Muscle of back (tissue), 11 donors: ENCODE results near the gene ATXN7. TPM values are rescaled to one million over a fixed set of nuclear protein-coding genes. Genes with fewer than 3 reads are reported as not detected.
A peak's percentile ranks its signal among the peaks of the same experiment; 100 is the strongest.

Experiments used
- DNase-seq, 3 donors: peaks; one replicate each; pipeline versions ENCODE4 v3.0.0 to v3.0.0-alpha.2; 2013
- polyA plus RNA-seq, 10 donors: library from polyadenylated mRNA; unstranded; fragments of 120-200 nt; gene quantifications; one replicate each; pipeline ENCODE4 v1.2.1, GENCODE V29; 2013; ENCODE audit not compliant: insufficient read length in 10 of 10

Gene ATXN7
- polyA plus RNA-seq, 10 donors = 8.9 to 18.3 (median 11.7) TPM

DNA sequence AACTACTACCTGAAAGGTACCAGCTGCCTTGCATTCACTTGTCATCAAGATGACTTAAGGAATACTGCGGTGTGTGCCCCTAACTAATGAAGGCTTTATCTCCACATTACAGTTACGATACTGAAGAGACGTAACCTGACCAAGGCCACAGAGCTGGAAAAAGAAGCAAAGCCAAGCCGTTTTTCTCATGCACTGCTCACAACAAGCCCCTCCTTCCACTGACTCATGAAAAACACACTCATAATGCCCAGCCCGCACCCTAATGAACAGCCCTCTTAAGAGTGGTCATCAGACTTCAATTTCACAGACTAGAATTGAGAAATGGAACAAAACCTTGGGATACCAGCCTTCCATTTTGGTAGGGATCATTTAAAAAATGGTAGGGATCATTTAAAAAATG lies 148.0 kb downstream of the ATXN7 start:
- no peak for DNase-seq

DNA sequence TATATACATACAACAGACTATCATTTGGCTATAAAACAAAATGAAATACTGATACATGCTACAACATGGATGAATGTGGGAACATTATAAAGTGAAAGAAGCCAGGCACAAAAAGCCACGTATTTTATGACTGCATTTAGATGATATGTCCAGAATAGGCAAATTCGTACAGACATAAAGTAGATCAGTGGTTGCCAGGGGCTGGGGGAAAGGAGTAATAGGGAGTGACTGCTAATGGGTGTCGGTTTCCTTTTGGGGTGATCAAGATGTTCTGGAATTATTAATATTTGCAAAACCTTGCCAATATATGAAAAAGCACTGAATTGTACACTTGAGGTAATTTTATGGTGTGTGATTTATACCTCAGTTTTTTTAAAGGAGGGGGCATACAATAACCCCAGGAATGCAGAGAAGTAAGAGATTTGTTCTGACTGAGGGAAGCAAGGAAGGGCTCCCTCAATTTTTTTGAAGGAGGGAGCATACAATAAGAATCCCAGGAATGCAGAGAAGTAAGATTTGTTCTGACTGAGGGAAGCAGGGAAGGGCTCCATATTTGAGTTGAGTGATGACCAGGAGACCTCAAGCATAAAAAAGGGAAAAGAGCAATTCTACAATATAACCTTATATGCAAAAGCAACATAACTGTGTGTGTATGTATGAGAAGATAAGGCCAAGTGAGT lies 153.4 kb downstream of the ATXN7 start:
- no peak for DNase-seq

DNA sequence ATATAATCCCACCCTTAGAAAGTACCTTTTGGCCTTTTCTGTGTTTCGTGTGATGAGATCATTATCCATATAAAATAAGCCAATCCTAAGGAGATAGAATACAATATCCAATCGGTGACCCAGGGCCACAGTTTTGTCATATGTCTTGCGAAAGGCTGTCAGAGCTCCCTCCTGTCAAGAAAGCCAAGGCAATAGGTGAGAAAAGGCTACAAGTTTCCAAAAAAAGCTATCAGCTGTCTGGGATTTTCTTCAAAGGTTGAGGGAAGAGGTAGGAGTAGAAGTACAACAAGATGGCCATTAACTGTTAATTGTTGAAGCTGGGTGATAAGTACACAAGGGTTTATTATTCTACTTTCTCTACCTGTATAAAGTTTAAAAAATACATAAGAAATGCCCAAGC lies 155.6 kb downstream of the ATXN7 start:
- no peak for DNase-seq

DNA sequence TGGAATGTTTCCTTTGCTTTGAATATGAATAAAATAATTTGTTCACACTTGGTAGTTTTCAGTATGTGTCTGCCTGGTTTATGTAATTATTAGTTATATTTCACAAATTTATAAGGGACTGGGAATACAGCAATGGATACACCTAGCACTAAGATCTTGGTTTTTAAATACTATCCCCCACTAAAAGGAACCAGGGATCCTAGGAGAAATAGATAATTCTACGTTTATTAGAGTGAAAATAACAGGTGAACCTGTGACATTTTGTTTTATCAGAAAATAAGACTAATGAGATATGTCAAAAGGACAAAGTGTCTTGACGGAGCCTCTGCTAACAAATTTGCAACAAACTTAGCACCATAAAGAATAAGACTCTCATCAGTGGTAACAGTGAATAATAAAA lies 156.2 kb downstream of the ATXN7 start:
- no peak for DNase-seq

DNA sequence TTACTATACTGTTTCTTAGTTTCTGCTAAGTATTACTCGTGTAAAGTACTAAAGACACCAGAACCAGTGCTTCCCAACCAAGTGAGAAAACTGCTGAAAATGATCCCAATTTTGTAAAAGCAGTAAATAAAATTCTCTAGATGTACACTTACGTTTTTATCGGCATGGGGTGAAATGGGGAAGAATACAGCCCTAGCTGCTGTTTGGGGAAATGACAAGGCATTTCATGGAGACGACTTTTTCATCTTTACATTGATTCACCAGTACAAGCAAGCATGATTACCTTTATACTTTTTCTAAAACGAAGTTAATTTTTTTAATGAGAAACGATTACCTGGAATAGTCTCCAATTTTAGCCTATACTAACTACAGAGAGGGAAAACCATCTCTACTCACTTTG lies 158.3 kb downstream of the ATXN7 start:
- no peak for DNase-seq

DNA sequence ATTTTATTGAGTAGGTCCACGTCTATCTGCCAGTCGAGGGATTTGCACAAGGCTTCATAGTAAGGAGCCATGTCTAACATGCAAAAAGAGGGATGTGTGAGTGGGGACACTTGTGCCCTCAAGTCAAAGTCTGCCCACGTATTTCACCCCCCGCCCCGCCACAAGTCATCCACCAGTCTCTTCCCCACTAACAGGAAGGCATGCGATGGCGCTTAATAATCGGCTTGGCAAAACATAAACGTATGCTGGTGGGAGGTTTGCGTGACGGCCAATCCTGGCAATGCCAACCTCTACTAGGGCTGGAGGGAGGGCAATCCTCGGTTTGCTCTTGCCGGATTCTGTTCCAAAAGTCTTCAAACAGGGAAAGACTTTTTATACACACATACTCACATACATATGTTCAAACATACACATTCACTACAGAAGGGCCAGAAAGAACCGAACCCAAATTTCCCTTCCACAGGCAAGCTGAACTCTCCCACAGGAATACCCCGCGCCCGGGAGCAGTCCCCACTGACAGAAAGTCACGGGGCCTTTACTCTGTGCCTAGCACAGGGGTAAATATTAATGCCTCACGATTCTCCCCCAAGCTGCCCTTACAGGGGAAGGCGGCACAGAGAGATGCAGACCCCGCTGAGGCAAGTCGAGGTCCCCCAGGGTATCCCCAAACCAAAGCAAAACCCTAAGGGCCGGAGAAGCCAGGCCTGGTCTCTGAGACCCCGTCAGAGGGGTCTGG lies 159.0 kb downstream of the ATXN7 start:
- DNase-seq = peak in 1 of 3 donors; percentile 16

DNA sequence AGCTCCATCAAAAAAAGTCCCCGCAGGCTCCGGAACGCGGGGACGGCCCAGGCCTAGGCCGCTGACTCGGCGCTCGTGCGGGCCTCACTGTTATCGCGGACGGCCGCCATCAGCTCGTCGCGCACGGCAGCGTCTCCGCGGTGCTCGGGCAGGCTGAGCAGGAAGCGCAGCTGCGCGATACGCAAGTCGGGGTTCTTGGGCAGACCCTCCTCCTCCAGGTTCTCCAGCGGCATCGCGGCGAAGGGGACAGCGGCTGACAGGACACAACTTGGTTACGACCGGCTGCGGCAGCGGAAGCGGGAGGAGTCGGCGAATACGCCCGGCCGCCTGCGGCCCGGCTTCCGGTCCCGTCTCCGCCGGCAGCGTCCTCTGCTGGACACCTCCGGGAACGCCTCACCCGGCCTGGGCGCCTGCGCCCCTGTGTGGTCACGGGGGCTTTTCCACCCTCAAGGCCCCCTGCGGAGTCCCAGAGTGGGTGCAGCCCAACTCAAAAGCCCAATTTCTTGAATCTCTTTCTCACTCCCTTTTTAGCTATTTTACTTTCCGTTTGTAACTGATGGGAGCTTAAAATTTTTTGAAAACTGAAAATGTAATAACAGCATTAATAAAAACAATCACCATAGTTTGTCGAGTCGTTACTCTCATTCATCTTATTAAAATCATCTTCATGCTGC lies 159.7 kb downstream of the ATXN7 start, which contains the start of gene PSMD6:
Gene PSMD6 (minus strand): TSS at position 308 of the 674 bp plus-strand sequence. CDS start 75 bp downstream, at position 233.
- peak; percentile 78 to 95 (median 90) for DNase-seq

DNA sequence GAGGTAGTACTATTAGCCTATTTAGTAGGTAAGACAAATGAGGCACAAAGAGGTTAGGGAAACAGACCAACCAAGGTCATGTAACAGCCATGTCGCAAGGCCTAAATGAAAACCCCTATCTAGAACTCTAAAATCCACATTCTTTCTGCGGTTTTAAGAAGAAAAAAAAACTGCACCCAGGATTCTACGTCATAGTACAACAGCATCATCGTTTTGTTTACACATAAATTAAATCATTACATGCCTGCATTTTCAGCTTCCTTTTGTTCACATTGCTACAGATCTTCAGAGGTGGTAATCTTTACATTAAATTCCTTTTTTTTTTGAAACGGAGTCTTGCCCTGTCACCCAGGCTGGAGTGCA lies 160.2 kb downstream of the ATXN7 start:
- no peak for DNase-seq

DNA sequence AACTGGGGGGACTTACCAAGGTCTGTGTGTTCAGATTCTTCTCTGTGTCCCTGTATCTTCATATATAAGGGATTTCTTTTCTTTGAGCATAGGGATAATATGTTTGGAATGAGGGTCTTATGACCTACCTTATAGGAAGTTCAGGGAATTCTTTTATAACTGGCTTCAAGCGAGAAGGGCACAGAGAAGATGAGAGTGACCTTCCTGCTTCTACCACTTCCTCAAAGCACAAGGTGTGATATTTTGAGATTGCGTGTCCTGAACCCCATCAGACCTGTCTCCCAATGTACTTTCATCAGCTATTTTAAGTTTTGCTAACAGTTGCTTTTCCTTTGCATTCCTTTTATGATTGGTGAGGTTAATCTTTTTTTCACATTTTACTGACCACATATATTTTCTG lies 162.7 kb downstream of the ATXN7 start:
- DNase-seq = no peak

DNA sequence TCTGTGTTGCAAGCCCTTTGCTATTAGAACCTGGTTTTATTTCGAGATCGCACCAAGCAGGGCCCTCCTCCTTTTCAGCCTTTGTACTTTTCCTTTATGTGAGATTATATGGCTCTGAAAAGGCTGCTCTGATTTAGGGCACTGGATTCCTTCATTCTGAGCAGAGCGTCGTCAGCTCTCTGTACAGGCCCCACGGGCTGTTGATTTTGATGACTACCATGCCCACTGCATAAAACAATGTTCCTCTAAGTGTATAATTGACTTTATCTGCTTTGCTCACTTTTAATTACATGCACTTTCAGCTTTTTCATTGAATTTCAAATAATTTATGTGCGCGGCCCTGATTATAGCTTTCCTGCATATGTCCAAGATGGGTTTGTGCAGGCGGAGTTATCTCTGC lies 164.0 kb downstream of the ATXN7 start:
- DNase-seq = no peak

DNA sequence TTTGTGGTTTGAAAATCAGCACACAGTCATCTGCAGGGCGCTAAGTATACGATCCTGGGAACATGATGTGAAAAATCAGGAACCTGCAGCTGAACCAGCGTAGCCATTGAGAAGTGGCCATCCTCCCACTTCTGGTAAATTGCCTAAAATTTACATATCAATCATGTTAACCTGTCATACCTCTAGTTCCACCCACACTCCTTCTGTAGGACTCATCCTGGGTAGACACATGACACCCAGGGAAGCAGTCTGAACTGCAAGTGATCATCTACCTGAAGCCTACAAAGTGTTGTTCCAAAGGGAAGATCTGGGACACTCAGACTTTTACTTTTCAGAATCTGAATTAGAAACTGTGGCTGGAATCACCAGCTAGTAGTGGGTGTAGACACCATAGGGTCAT lies 165.1 kb downstream of the ATXN7 start:
- no peak for DNase-seq

DNA sequence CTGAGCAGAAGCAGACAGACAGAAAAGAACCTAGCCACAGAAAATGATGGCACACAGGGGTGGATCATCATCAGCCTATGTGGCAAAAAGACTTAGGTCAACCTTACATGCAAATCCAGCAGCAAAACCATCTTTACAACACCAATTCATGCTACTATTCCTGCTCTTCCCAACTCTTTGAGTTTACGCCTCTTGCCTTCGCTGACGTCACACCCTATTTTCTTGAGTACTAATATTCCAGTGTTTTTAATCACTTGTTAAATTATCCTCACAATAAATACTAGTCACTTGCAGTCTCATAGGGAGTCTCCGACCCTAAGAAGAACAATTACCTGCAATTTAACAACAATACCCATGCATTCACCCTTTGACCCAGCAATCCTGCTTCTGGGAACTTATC lies 165.6 kb downstream of the ATXN7 start:
- no peak for DNase-seq

DNA sequence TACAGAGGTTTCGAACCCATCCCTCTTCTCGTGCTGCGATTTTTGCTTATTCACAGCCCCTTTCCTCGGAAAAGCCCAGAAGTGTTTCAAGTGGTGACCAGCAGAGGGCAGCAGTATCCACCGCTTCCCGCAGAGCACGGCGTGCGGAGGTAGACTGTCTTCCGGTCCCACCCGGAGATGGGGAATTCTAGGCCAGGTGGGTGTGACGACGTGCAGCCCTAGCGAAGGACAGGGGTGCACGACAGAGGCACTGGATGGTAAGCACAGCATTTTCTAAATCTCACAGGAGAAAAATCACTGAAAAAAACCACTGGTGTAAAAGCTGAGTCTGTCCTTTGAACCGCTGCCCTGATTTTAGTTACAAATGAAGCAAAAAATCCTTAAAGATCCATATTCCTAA lies 167.1 kb downstream of the ATXN7 start:
- DNase-seq = peak; percentile 58 to 87 (median 80)

DNA sequence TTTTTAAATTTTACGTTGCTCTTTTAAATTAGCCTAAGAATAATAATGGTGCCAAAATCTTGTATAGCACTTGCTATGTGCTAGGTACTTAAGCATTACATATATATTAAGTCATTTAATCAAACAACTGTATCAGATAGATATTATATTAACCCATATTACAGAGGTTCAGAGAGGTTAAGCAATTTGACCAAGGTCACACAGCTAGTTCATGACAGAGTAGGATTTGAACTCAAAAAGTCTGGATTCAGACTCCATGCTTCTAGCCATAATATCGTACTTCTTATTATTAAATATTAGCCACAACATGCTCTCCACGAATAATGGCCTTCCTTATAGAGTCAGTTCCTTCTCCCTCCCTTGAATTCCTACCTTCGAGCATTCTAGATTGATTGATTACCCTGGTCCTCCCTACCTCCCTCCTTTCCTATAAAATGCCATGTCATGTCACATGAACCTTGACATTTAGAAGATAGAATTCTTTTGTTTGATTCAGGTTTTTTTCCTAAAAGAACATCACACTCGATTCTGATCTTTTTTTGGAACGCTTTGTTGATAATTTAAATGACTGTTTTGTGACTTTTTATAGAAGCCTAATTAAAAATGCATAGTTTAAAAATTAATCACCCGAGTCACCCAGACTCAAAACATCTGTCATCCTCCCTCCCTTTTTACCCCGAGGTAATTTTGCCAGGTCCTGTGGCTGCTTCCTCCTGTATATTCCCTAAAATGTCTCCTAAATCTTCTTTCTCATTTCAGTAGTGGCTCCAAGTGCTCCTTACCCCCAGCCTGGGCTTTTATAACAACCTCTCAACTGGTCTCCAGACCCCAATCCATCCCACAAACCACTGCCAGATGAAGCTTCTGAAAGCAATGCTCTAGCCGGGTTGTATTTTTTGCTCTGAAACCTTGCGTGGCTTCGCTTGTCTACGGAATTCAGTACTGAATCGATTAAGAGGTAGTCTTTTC lies 168.2 kb downstream of the ATXN7 start:
- peak in 1 of 3 donors; percentile 40 for DNase-seq

DNA sequence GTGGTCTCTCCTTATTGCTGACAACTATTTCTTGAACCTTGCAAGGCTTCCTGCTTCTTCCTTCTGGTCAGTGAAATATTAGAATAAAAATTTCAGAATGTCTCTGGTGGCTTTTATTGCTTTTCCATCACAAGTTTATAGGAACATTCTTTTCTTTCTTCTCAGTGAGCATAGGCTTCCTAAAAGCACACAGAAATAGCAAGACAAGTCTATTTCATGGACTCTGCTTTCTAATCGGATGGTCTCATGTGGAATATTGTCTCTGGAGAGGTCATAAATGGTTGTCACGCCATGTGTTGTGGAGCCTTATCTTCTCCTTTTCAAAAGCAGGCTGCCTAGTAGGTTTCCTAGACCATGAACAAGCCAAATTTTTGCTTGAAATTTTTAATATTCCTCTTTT lies 169.4 kb downstream of the ATXN7 start:
- no peak for DNase-seq

DNA sequence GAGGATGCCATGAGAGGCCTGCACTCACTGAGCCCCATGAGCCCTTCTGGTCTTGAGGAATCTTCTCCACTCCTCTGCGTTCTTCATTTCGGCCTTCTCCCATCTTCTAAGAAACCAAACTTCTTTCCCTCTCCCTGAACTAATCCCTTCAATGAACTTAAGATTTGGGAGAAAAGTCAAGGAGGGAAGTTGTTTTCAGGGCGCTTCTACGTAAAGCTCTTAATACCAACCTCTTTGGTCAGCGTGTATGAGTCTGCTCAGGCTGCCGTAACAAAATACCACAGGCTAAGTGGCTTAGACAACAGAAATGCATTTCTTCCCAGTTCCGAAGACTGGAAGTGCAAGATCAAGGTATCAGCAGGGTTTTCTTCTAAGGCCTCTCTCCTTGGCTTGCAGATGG lies 173.4 kb downstream of the ATXN7 start:
- DNase-seq = no peak

DNA sequence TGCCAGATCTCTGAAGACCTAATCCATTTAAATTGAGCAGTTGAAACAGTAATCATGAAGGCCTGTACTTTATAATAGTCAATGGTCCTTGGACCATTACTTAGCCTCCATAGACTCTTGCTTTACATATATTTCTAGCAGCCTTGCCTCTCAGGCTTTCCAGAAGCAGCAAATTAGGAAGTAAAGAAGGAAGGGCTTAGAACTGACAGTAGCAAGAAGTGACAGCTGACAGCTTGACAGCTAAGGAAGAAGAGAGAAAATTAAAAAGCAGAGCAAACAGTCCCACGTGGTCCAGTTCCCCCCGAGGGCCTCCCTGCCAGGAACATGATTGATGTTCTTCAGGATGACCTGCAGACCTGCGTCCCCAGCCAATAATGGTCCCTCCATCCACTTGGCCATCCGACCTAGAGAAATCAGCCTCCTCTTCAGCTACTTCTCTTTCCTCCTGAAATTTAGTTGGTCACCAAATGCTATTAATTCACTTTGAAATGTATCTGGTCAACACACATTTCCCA lies 174.6 kb downstream of the ATXN7 start:
- DNase-seq = no peak

DNA sequence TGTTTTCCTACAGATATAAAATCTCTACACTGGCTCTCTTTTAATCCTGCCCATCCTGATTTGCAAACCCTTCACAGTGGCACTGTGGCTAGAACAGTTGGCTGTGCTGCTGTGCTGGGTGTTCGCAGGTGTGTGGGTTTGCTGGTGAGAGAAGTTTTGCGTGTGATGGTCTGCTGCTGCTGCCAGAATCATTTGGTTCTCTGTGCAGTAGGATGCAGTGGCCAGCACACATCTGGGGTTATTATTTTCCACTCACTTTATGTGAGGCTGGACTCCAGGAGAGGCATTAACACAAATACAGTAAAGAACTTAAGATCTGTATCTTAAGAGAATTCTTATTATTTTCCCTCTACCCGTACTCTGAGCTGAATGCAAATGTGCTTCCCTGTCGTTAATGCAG lies 175.7 kb downstream of the ATXN7 start:
- DNase-seq = peak in 1 of 3 donors; percentile 62

DNA sequence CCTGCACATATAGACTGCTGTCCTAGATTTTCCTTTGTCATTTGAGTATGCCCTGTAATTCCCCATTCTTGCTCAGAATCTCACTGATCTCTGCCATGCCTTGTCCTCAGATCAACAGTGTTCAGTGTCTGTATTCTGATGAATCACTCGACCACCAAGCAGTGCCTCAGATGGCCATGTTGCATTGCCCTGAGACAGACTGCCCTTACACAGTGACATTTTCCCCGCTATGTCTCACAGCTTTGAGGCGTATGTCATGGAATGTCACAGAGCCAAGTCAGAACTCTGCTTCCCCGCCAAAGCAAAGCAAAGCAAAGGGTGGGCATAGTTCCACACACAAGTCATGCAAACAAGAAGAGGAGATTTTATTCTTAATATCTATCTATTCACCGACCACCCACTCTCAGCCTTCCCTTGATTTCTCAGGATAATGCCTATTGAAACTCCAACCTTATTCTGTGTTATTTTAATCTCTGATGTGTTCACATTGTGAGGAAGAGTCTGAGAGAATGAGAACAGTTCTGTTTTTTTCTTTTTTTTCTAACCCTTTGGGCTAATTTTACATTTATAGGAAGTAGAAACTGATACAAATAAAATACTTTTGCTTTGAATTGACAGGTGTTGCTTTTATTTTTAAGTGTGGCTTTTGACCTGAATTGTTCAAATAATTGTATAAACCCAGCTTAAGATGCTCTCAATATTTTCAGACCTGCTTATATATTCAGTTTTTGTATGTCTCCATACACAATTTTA lies 176.5 kb downstream of the ATXN7 start:
- no peak for DNase-seq

DNA sequence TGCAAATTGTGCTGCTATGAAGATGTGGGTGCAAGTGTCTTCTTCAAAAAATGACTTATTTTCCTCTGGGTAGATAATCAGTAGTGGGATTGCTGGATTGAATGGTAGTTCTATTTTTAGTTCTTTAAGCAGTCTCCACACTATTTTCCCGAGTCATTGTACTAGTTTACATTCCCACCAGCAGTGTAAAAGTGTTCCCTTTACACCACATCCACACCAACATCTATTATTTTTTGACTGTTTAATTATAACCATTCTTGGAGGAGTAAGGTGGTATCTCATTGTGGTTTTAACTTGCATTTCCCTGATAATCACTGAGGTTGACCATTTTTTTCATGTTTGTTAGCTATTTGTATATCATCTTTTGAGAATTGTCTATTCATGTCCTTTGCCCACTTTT lies 179.3 kb downstream of the ATXN7 start:
- DNase-seq = no peak

DNA sequence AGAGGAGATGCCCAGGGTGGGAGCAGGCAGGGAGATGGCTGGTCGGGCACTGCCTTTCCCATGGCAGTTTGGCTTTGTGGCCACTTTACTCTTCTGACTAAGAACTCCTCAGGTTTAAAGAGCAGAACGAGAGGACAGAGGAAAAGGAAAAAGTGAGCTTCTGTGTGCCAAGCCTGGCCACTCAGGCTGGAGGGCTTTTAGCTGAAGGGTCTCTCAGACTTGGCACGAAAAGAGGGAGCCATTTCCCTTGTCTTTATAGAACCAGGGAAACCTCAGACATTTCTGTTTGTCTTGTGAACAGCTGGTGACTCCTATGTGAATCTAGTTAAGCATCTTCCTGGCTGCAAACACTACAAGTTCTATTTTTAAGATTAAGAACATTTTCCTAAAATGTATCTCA lies 182.9 kb downstream of the ATXN7 start:
- no peak for DNase-seq
